ENCODE measurements around the gene FCER1G. TPM values are rescaled to one million over a fixed set of nuclear protein-coding genes. Genes with fewer than 3 reads are reported as not detected.

FCER1G gene
- total and polyA plus RNA-seq, 7 donors: 14.4 to 243 (median 77.7) TPM

DNA sequence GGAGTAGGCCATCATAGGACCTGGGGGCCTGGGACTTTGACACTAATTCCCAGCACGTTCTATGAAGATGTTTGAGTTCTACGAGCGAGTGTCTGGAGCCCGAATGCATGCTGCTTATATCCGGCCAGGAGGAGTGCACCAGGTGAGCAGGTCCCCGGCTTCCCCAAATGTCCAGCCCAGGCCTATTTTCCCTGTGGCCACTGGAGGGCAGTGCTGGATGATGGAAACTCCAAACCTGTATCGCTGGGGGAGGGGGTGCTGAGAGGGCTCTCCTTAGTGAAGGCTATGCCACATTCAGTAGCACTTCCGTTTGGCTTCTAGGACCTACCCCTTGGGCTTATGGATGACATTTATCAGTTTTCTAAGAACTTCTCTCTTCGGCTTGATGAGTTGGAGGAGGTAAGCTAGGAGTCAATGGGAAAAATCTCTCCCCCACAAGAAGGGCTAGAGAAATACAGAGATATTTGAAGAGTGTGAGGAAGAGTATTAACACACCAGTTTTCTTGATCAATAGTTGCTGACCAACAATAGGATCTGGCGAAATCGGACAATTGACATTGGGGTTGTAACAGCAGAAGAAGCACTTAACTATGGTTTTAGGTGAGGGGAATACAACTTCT, 5.2 kb upstream of the FCER1G start:
- 40 to 45% methylated on average over 11 of the region's 11 CpGs for WGBS, 2 donors
- Histone ChIP-seq H3K27ac (peak overlapping the region; percentile 46 to 96 (median 74)), H3K27me3 (no peaks in the 10 kb centered on the region), H3K4me1 (peaks cover 0 to 36% (median 21%) of the 10 kb centered on the region in 4 donors), H3K36me3 (peaks cover 34 to 96% (median 67%) of the 10 kb centered on the region in 4 donors), H3K9me3 (no peaks in the 10 kb centered on the region), H3K4me3 (no peak overlapping the region)
- peak; percentile 89 for DNase-seq
- TF ChIP-seq POLR2AphosphoS5 (IDR thresholded peaks at IDR 0.05) (peak in 2 of 4 donors; percentile 21 to 27), CTCF (IDR thresholded peaks at IDR 0.05) (peak; percentile 72 to 94 (median 87)), POLR2A (IDR thresholded peaks at IDR 0.05) (no peak), EP300 (IDR thresholded peaks at IDR 0.05) (no peak)
- intact Hi-C loops (cut with DNase I): loop anchor here (2.0 to 5.0 kb wide), 2 partner anchors 17 to 82 kb away; partner anchors contain the start of gene TOMM40L

- peak overlapping the region in 3 of 4 donors; percentile 40 to 72 (median 43) for H3K27ac ChIP-seq
Measured at GRCh38 chr1:161214369-161214768, 726 bp upstream of the FCER1G start.

DNA sequence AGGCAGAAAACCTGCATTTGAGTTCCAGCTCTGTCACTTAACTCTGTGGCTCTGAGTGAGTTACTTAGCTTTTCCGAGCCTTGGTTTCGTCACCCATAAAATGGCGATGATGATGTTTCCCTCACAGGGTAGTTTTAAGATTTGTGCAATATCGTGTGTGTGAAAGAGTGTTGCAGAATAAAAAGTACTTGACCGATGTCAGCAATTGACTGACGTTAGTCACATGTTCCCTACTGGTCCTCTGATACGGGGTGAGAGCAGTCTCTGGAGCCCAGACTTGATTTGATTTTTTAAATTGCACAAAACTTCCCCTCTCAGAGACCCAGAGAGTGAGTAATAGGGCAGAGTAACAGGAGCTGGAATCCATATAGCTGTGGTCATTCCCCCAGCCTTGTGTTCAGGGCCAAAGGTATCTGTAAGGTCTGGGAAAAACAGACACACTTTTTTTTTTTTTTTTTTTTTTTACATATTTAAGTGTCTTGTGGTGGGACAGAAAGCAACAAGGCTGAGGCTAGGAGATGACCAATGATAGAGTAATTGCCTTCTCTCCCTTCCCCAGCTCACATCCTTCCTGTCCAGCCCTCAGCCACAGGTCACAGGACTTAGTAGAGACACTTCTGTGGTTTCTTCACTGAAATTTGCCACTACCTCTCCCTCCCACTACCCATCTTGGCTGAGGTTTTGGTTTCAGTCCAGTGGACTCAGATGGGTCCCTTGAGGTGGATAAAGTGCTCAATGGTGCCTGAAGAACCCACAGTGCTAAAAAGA, 2.0 kb downstream of the FCER1G start:
- intact Hi-C loops (cut with DNase I): no loop called here
- WGBS, 2 donors: 61 to 64% methylated on average over 7 of the region's 7 CpGs

More at GRCh38 chr1:161214369-161214768, 726 bp upstream of the FCER1G start:
- intact Hi-C loops (cut with DNase I): no loop called here
- peaks cover 0 to 9% (median 5%) of the 10 kb centered on the region in 4 donors for H3K4me1 ChIP-seq
- WGBS, 2 donors: 91 to 95% methylated on average over 9 of the region's 9 CpGs
- H3K9me3 ChIP-seq: no peaks in the 10 kb centered on the region
- H3K4me3 ChIP-seq: no peak overlapping the region
- DNase-seq: no peak
- peaks cover 28 to 59% (median 51%) of the 10 kb centered on the region in 4 donors for H3K36me3 ChIP-seq
- TF ChIP-seq CTCF (IDR thresholded peaks at IDR 0.05) (no peak), POLR2A (IDR thresholded peaks at IDR 0.05) (no peak), EP300 (IDR thresholded peaks at IDR 0.05) (no peak), POLR2AphosphoS5 (IDR thresholded peaks at IDR 0.05) (no peak)
- H3K27me3 ChIP-seq: no peaks in the 10 kb centered on the region

DNA sequence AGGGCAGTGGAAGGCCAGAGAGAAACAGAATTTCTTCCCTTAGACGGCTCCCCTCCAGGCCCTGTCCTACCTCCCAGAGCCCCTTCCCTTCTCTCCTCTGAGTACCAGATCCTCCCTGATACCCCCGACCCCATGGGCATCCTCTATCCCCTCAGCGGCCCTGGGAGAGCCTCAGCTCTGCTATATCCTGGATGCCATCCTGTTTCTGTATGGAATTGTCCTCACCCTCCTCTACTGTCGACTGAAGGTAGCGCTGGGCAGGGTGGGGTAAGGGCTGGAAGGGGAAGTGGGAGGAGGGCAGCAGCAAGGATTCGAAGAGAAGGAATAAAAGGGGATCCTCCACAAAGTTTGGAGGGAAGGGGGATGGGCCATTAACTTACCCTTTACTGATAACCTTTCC, 2.7 kb downstream of the FCER1G start:
- no peaks in the 10 kb centered on the region for H3K4me1 ChIP-seq
- DNase-seq: peak; percentile 54
- no peaks in the 10 kb centered on the region for H3K9me3 ChIP-seq
- TF ChIP-seq EP300 (IDR thresholded peaks at IDR 0.05) (no peak), POLR2AphosphoS5 (IDR thresholded peaks at IDR 0.05) (no peak), CTCF (IDR thresholded peaks at IDR 0.05) (no peak), POLR2A (IDR thresholded peaks at IDR 0.05) (no peak)
- peak overlapping the region; percentile 40 to 72 (median 59) for H3K27ac ChIP-seq
- intact Hi-C loops (cut with DNase I): no loop called here
- no peaks in the 10 kb centered on the region for H3K27me3 ChIP-seq
- H3K4me3 ChIP-seq: peak overlapping the region in 1 of 4 donors; percentile 13
- 63 to 76% methylated on average over 6 of the region's 6 CpGs for WGBS, 2 donors
- peaks cover 14 to 25% (median 19%) of the 10 kb centered on the region in 4 donors for H3K36me3 ChIP-seq

More for the DNA sequence above, 2.0 kb downstream of the FCER1G start:
- H3K27ac ChIP-seq: peak overlapping the region; percentile 49 to 72 (median 64)
- no peaks in the 10 kb centered on the region for H3K9me3 ChIP-seq
- peak; percentile 66 for DNase-seq
- peak overlapping the region in 2 of 4 donors; percentile 9 to 39 for H3K4me3 ChIP-seq
- no peaks in the 10 kb centered on the region for H3K4me1 ChIP-seq
- H3K36me3 ChIP-seq: peaks cover 21 to 32% (median 26%) of the 10 kb centered on the region in 4 donors
- no peaks in the 10 kb centered on the region for H3K27me3 ChIP-seq
- TF ChIP-seq CTCF (IDR thresholded peaks at IDR 0.05): no peak
- no peak for TF ChIP-seq EP300 (IDR thresholded peaks at IDR 0.05)
- TF ChIP-seq POLR2A (IDR thresholded peaks at IDR 0.05): no peak
- TF ChIP-seq POLR2AphosphoS5 (IDR thresholded peaks at IDR 0.05): peak in 3 of 4 donors; percentile 34 to 60 (median 53)

Data from sigmoid colon (tissue), 7 donors.